ENCODE results near the gene RAB11A.

Gene RAB11A

GRCh38 chr15:65904301-65904700 is 35.0 kb downstream of the RAB11A start:
- no peak for TF ChIP-seq EZH2phosphoT487 (IDR thresholded peaks at IDR 0.05; ENCODE audit: borderline replicate concordance, low read length)
- TF ChIP-seq, protein P1, sequence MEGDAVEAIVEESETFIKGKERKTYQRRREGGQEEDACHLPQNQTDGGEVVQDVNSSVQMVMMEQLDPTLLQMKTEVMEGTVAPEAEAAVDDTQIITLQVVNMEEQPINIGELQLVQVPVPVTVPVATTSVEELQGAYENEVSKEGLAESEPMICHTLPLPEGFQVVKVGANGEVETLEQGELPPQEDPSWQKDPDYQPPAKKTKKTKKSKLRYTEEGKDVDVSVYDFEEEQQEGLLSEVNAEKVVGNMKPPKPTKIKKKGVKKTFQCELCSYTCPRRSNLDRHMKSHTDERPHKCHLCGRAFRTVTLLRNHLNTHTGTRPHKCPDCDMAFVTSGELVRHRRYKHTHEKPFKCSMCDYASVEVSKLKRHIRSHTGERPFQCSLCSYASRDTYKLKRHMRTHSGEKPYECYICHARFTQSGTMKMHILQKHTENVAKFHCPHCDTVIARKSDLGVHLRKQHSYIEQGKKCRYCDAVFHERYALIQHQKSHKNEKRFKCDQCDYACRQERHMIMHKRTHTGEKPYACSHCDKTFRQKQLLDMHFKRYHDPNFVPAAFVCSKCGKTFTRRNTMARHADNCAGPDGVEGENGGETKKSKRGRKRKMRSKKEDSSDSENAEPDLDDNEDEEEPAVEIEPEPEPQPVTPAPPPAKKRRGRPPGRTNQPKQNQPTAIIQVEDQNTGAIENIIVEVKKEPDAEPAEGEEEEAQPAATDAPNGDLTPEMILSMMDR (IDR thresholded peaks at IDR 0.05; ENCODE audit: low read depth, low read length, poor library complexity, severe bottlenecking) = no peak
- Histone ChIP-seq H3K27ac (ENCODE audit: low read depth, low read length) (no peak overlapping the region), H3K4me2 (ENCODE audit: low read length) (no peak overlapping the region), H3K4me3 (ENCODE audit: low read length) (no peak overlapping the region), H3K4me1 (ENCODE audit: control insufficient read depth, low read length) (peaks cover 20% of the 10 kb centered on the region), H4K20me1 (ENCODE audit: control insufficient read depth, insufficient read depth, low read depth, low read length) (no peaks in the 10 kb centered on the region), H3K79me2 (ENCODE audit: control insufficient read depth, low read length) (no peaks in the 10 kb centered on the region), H3K9me2 (replicated peaks; ENCODE audit: control insufficient read depth, low read length) (no peaks in the 10 kb centered on the region), H3F3A (ENCODE audit: control insufficient read depth, insufficient read depth) (peaks cover 3% of the 10 kb centered on the region; the same call in 1 of the 2 replicates), H3K9me3 (ENCODE audit: control insufficient read depth, insufficient read depth, low read length) (no peaks in the 10 kb centered on the region), H3K27me3 (ENCODE audit: control insufficient read depth, low read length) (no peaks in the 10 kb centered on the region), H3K36me3 (ENCODE audit: control insufficient read depth, low read length) (peaks cover 61% of the 10 kb centered on the region)

GRCh38 chr15:65906396-65906795 is 37.1 kb downstream of the RAB11A start:
- H3K9me2 ChIP-seq (replicated peaks; ENCODE audit: control insufficient read depth, low read length) = no peaks in the 10 kb centered on the region
- no peak overlapping the region for H3K4me3 ChIP-seq (ENCODE audit: low read length)
- H3K27me3 ChIP-seq (ENCODE audit: control insufficient read depth, low read length) = no peaks in the 10 kb centered on the region
- H3K79me2 ChIP-seq (ENCODE audit: control insufficient read depth, low read length) = no peaks in the 10 kb centered on the region
- no peak overlapping the region for H3K27ac ChIP-seq (ENCODE audit: low read depth, low read length)
- no peak overlapping the region for H3K4me2 ChIP-seq (ENCODE audit: low read length)
- peaks cover 57% of the 10 kb centered on the region for H3K36me3 ChIP-seq (ENCODE audit: control insufficient read depth, low read length)
- TF ChIP-seq, protein P1 (IDR thresholded peaks at IDR 0.05; ENCODE audit: low read depth, low read length, poor library complexity, severe bottlenecking) = no peak
- TF ChIP-seq EZH2phosphoT487 (IDR thresholded peaks at IDR 0.05; ENCODE audit: borderline replicate concordance, low read length) = no peak
- no peaks in the 10 kb centered on the region for H3K9me3 ChIP-seq (ENCODE audit: control insufficient read depth, insufficient read depth, low read length)
- peaks cover 3% of the 10 kb centered on the region; the same call in 1 of the 2 replicates for H3F3A ChIP-seq (ENCODE audit: control insufficient read depth, insufficient read depth)
- peaks cover 20% of the 10 kb centered on the region for H3K4me1 ChIP-seq (ENCODE audit: control insufficient read depth, low read length)
- H4K20me1 ChIP-seq (ENCODE audit: control insufficient read depth, insufficient read depth, low read depth, low read length) = no peaks in the 10 kb centered on the region

DNA sequence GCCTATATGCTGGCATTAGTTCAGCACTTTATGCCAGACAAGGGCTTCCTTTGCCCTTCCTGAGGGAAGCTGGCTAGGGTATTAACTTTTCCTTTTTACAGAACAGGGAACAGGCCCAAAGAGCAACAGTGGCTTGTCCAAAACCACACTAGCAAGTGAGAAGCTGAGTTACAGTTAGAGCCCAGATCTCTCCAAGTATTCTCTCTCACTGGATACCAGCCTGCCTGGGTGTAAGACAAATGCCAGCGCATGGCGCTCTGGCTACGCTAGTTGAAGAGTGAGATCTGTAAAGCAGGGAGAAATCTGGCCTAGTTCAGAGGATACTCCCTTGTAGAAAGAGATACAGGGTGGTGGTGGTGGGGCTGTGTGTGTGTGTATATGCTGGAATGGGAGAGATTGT is 38.4 kb downstream of the RAB11A start:
- no peak overlapping the region for H3K4me2 ChIP-seq (ENCODE audit: low read length)
- no peak for TF ChIP-seq EZH2phosphoT487 (IDR thresholded peaks at IDR 0.05; ENCODE audit: borderline replicate concordance, low read length)
- TF ChIP-seq, protein P1 (IDR thresholded peaks at IDR 0.05; ENCODE audit: low read depth, low read length, poor library complexity, severe bottlenecking) = no peak
- H3F3A ChIP-seq (ENCODE audit: control insufficient read depth, insufficient read depth) = peaks cover 3% of the 10 kb centered on the region; the same call in 1 of the 2 replicates
- H3K4me1 ChIP-seq (ENCODE audit: control insufficient read depth, low read length) = peaks cover 11% of the 10 kb centered on the region
- peaks cover 60% of the 10 kb centered on the region for H3K36me3 ChIP-seq (ENCODE audit: control insufficient read depth, low read length)
- H3K27me3 ChIP-seq (ENCODE audit: control insufficient read depth, low read length) = no peaks in the 10 kb centered on the region
- no peak overlapping the region for H3K4me3 ChIP-seq (ENCODE audit: low read length)
- no peaks in the 10 kb centered on the region for H3K79me2 ChIP-seq (ENCODE audit: control insufficient read depth, low read length)
- H4K20me1 ChIP-seq (ENCODE audit: control insufficient read depth, insufficient read depth, low read depth, low read length) = no peaks in the 10 kb centered on the region
- H3K9me3 ChIP-seq (ENCODE audit: control insufficient read depth, insufficient read depth, low read length) = no peaks in the 10 kb centered on the region
- no peak overlapping the region for H3K27ac ChIP-seq (ENCODE audit: low read depth, low read length)
- no peaks in the 10 kb centered on the region for H3K9me2 ChIP-seq (replicated peaks; ENCODE audit: control insufficient read depth, low read length)

Data from DOHH2 (cell line).